NK-92 (cell line): ENCODE data around the gene YIF1B.
"Not testable (repeated sequence)": the region's sequence is repeated elsewhere in the genome, so short reads cannot be mapped to it uniquely, and the experiment has no call there.

Source experiments
- DNase-seq: peaks from one replicate; lab custom pipeline; 2025; ENCODE audit not compliant: unreplicated experiment; lab: John Stamatoyannopoulos, UW

The YIF1B gene, protein sequence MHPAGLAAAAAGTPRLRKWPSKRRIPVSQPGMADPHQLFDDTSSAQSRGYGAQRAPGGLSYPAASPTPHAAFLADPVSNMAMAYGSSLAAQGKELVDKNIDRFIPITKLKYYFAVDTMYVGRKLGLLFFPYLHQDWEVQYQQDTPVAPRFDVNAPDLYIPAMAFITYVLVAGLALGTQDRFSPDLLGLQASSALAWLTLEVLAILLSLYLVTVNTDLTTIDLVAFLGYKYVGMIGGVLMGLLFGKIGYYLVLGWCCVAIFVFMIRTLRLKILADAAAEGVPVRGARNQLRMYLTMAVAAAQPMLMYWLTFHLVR

DNA sequence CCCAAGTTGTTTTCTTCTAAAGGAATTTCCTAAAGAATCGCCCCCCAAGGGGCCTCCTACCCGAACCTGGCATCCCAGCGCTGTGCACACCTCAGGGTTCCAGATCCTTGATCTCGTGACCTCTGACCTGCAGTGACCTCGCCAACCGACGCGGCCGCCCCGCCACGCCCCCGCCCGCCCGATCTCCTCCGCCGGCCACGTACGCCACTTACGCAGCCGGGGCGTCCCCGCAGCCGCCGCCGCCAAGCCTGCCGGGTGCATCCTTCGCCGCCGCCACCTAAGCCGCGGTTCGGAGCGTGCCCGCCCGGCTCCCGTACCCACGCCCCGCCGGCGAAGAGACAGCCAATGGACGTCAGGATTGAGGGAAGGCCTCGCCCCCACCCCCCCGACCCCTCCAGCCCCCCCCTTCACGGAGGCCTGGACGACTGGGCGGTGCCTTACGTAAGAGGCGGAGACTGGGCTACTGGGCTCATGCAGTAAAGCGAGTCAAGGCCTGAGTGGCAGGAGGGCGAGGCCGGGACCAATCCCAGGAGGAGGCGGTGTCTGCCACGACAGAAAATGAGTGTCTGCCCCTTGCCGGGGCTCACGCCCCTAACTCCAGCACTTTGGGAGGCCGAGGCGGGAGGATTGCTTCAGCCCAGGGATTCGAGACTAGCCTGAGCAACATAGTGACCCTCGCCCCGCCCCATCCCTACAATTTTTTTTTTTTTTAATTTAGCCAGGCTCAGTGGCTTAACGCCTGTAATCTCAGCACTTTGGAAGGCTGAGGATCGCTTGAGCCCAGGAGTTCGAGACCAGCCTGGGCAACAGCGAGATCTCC lies at the start of gene YIF1B:
Gene YIF1B, minus strand, starts transcription at position 291 of the 820 bp plus-strand sequence. Its CDS starts 30 bp downstream, at position 261.
- DNase-seq: peak; percentile 80

GRCh38 chr19:38362946-38363688 lies 47.4 kb upstream of the YIF1B start:
- DNase-seq: not testable (repeated sequence)

DNA sequence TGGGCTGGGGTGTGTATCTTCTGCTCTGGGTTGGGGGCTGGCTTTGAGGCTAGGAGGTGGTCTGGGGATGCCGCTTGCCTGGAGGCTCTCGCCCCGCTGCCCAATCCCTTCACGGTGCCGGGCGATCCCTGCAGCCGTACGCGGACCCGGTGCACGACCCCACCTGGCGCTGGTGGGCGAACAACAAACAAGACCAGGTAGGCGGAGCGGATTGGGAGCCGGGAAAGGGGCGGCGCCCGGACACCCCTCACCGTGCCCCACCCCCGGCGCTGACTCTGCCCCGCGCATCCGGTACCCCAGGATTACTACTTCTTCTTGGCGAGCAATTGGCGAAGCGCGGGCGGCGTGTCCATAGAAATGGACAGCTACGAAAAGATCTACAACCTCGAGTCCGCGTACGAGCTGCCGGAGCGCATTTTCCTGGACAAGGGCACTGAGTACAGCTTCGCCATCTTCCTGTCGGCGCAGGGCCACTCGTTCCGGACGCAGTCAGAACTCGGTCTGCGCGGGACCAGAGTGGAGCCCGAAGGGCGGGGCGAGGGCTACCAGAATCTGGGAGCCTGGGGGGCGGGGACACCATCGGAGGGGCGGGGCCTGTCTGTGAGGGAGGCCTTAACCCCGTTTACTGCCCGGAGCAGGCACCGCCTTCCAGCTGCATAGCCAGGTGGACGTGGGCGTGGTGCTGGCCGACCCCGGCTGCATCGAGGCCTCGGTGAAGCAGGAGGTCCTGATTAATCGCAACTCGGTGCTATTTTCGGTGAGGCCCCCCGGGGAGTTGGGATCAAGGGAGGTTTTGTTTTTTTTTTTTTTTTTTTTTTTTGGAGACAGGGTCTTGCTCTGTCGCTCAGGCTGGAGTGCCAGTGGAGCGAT lies 46.6 kb upstream of the YIF1B start:
- no peak for DNase-seq

DNA sequence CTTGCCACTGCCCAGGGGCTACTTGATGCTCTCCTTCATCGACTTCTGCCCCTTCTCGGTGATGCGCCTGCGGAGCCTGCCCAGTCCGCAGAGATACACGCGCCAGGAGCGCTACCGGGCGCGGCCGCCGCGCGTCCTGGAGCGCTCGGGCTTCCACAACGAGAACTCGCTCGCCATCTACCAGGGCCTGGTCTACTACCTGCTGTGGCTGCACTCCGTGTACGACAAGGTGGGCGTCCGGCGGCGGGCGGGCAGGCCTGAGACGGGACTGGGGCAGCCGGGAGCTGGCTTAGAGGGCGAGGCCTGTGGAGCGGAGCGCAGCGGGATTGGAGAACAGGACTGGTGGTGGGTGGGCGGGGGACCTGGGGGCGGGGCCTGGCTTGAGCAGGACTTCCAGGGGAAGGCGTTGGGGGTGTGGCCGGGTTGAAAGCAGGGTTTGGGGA lies 45.9 kb upstream of the YIF1B start:
- DNase-seq: no peak

DNA sequence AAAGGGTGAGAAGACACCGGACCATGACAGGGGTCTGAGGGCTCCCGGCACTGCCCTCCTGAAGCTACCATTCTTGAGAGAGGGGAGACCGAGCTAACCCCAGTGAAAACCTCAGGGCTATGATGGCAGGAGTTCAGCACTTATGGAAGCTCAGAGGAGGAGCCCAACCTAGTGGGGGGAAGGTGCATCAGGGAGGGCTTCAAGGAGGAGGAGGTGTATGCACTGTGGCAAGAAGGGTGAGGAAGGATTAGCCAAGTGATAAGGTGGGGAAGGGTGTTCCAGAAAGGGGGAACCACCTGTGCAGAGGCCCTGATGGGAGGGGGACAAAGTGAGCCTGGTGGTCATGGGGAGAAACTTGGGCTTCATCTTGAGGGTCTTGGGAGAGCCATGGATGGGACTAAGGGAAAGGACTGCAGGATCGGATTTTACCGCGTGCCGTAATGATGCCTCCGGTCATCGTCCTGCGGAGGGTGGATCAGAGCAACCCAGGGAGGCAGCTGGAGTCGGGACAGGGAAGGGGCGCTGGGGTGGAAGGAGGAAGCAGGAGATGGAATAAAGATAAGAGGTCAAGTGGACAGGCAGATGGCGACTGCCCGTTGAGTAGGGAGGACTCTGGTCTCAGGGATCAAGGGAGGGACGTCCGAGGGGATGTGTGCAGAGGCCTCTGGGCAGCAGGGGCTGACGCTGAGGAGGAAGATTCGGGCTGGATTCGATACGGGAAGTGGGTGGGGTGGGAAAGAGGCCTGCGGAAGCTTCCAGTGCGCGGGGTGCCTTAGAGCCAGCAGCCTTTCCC lies 45.3 kb upstream of the YIF1B start:
- no peak for DNase-seq

- DNase-seq: no peak
Measured at GRCh38 chr19:38360351-38360750, 44.6 kb upstream of the YIF1B start.

GRCh38 chr19:38359242-38360021 lies 43.7 kb upstream of the YIF1B start:
- no peak for DNase-seq

DNA sequence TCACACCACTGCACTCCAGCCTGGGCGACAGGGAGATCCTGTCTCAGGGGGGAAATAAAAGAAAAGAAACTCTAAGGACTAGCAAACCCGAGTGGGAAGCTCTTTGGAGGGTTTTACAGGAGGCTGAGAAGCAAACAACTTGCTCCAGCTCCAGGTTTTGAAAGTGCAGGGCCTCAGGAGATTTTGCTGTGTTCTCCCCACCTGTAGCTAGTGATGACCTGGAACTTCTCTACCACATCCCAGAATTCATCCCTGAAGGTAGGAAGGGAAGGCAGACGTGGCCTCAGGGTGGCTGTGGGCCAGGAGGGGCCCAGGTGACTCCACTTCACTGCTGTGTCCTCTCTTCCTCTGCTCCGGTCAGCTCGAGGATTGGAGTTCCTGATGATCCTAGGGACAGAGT lies 42.3 kb upstream of the YIF1B start:
- DNase-seq: no peak

DNA sequence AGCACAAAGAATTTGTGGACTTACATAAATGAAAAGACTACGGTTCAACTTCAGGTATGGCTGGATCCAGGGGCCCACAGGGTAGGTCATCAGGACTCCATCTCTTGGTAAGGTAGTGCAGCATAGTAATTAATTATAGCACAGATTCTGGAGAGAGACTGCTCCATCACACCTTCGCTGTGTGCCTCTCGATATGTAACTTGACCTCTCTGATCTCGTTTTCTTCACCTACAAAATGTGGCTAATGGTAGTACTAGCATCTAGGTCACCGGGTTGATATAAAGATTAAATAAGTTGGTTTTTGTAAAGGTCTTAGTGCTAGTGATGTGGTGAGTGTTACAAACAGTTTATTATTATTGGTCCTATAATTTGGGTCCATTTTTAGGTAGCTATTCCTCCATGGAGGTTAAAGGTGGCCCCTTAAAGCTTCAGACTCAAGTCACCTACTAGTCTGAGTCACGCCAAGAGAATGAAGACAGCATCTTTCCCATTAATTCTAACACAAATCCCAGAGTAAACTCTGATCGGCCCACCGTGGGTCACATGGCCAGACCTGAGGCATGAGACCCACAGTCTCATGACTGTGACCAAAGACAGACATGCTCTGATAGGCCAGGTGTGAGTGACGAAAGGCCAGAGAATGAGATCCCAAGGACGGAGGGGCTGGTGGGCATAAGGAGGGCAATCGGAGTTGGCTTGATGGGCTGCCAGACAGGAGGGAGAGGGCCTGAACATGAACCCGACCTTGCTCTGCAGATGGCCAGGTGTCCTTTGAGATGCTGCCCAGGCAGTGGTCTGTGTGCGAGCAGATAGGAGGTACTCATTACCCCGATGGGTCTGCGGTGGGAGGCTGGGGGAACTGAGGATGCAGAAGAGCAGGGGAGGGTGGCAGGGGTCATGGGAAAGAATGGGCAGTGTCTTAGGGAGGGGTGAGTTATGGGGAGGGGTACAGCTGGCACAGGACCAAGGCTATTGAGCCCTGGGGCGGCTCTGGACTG lies 40.3 kb upstream of the YIF1B start:
- DNase-seq: no peak

DNA sequence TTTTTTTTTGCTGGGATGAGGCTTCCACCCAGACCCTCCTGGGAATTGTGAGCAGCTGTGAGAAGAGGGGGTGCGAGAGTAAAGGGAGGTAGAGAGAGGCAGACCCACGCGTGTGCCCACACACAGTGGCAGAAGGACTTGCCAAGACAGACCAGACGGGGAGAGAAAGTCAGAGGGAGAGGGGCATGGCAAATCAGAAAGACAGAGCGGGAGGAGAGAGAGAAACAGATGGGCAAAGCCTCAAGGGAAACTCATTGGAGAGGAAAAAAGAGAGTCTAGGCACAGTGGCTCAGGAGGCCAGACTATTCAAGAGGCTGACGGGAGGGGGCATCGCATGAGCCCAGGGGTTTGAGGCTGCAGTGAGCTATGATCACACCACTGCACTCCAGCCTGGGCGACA lies 36.9 kb upstream of the YIF1B start:
- DNase-seq: no peak

DNA sequence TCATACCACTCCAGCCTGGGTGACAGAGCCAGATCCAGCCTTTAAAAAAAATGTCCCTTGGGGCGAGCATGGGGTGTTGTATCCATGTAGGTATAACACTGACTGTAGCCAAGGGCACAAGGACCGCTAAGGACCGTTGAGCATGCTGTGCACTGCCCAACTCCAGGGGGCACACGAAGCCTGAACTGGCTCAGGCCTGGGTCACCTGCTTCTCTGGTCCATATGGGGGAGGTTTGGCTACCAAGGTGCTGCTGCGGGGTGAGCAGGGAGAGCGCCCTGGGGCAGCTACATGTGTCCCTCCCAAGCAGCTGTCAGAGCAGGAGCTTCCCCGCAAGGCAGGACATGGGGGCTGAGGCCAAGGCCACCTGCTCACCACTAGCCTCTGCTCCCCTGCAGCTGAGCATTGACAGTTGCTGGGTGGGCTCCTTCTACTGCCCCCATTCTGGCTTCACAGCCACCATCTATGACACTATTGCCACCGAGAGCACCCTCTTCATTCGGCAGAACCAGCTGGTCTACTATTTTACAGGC lies 36.2 kb upstream of the YIF1B start:
- DNase-seq: no peak

GRCh38 chr19:38350883-38351282 lies 35.1 kb upstream of the YIF1B start:
- no peak for DNase-seq

GRCh38 chr19:38346837-38347236 lies 31.1 kb upstream of the YIF1B start:
- no peak for DNase-seq

DNA sequence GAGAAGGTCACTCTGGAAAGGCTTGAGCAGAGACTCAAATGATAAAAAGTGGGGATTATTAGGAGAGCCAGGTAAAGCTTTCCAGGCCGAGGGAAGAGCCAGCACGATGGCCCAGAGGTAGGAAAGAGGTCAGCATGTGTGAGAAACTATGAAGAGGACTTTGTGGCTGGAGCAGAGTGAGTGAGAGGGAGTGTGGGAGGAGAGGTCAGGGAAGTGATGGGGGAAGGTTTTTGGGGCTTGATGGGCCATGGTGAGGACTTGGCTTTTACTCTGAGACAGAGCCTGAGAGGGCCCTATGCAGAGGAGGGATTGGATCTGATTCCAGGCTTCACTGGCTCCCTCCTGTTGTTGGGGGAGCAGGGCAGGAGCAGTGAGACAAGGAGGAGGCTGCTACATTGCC lies 25.2 kb upstream of the YIF1B start:
- DNase-seq: no peak

DNA sequence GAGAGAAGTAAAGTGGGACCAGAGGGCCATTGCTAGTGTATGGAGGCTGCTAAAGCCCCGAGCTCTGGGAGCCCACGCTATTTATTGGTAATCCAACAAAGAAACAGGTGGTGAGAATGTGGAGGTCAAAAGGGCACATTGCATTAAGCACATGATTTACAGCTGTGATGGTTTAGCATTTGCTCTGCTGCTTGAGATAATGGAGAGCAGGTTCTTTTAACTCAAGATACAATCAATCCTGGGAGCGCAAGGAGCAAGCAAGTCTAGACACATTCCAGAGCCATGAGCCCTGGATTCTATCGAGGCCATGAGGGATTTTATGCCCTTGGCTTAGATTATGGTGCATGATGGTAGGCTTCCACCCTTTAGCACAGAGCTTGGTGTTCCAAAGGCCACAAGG lies 23.3 kb upstream of the YIF1B start:
- not testable (repeated sequence) for DNase-seq

- DNase-seq: no peak
Measured at GRCh38 chr19:38337360-38337653, 21.6 kb upstream of the YIF1B start.

GRCh38 chr19:38336638-38337359 lies 21.1 kb upstream of the YIF1B start:
- DNase-seq: peak; percentile 66
